H1 (cell line): ENCODE results near the gene LLGL2. TPM values are rescaled to one million over a fixed set of nuclear protein-coding genes. Genes with fewer than 3 reads are reported as not detected.

Source experiments
- CTCF ChIA-PET: fragments of 300-600 bp; sonication (Branson Sonifier 250); formaldehyde crosslinking; loops from one replicate; lab custom pipeline; 2021; ENCODE audit not compliant: partially characterized antibody; lab: Charles Lee
- POLR2A ChIA-PET: fragments of 300-600 bp; sonication (Branson Sonifier 250); formaldehyde crosslinking; loops from one replicate; lab custom pipeline; 2021; ENCODE audit warnings: inconsistent platforms; ENCODE audit not compliant: partially characterized antibody; lab: Charles Lee
- DNase-seq, 2 experiments: peaks; one replicate each; pipeline versions ENCODE4 v3.0.0 to v3.0.0-alpha.2; 2010 to 2022; ENCODE audit warnings: low spot score in 2 of 2, low read depth in 1 of 2, mixed read lengths in 1 of 2
- FAIRE-seq: peaks from 2 replicates; lab custom pipeline; 2011; peaks lifted over from hg19 to GRCh38; lab: Jason Lieb, UNC
- H2AFZ ChIP-seq: 2 replicates; pipeline ENCODE4 v1.8.1; 2012; ENCODE audit warnings: low read length, inconsistent platforms
- H2AK5ac ChIP-seq: 2 replicates; pipeline ENCODE4 v1.6.1; 2013; ENCODE audit warnings: low read depth, low read length
- H2BK120ac ChIP-seq: replicated peaks from 2 replicates; pipeline ENCODE3; 2013; ENCODE audit warnings: low read depth, low read length, inconsistent platforms
- H2BK12ac ChIP-seq: 2 replicates; pipeline ENCODE4 v1.6.1; 2013; ENCODE audit warnings: low read depth, low read length
- H2BK15ac ChIP-seq: 2 replicates; pipeline ENCODE4 v1.6.1; 2013; ENCODE audit warnings: low read length
- H2BK20ac ChIP-seq: 2 replicates; pipeline ENCODE4 v1.6.1; 2013; ENCODE audit warnings: low read length
- H2BK5ac ChIP-seq: 2 replicates; pipeline ENCODE4 v1.6.1; 2013; ENCODE audit warnings: low read depth, low read length
- H3K14ac ChIP-seq: 2 replicates; pipeline ENCODE4 v1.6.1; 2013; ENCODE audit warnings: inconsistent platforms; ENCODE audit not compliant: insufficient read length
- H3K18ac ChIP-seq: 2 replicates; pipeline ENCODE4 v1.6.1; 2013; ENCODE audit warnings: low read length; ENCODE audit errors: extremely low read depth
- H3K23ac ChIP-seq: 2 replicates; pipeline ENCODE4 v1.6.1; 2013; ENCODE audit warnings: inconsistent platforms; ENCODE audit not compliant: insufficient read length
- H3K23me2 ChIP-seq: 2 replicates; pipeline ENCODE4 v1.6.1; 2013; ENCODE audit warnings: low read depth, low read length
- H3K27ac ChIP-seq: 2 replicates; pipeline ENCODE4 v1.6.1; 2011; ENCODE audit warnings: low read depth, low read length, inconsistent platforms
- H3K27me3 ChIP-seq, 4 experiments: replicated peaks in 1 of 4; 1 replicate in 1 of 4; 2 replicates in 3 of 4; pipeline versions ENCODE4 v1.6.1 to v1.8.1; 2011 to 2013; ENCODE audit warnings: low read length in 3 of 4, mild to moderate bottlenecking in 3 of 4, inconsistent platforms in 2 of 4, mixed read lengths in 2 of 4, moderate library complexity in 1 of 4; ENCODE audit not compliant: control insufficient read depth in 3 of 4, insufficient read depth in 3 of 4; ENCODE audit errors: extremely low read depth in 1 of 4
- H3K36me3 ChIP-seq, 4 experiments: 2 replicates each; pipeline versions ENCODE4 v1.6.1 to v1.8.1; 2011 to 2013; ENCODE audit warnings: mild to moderate bottlenecking in 4 of 4, low read length in 3 of 4, moderate library complexity in 2 of 4, control low read depth in 1 of 4, inconsistent platforms in 1 of 4; ENCODE audit not compliant: insufficient read depth in 4 of 4, control insufficient read depth in 2 of 4
- H3K4ac ChIP-seq: replicated peaks from 2 replicates; pipeline ENCODE3; 2013; ENCODE audit warnings: low read length, low read depth, mixed read lengths, inconsistent platforms; ENCODE audit not compliant: insufficient read length
- H3K4me1 ChIP-seq, 4 experiments: replicated peaks in 1 of 4; 1 replicate in 1 of 4; 2 replicates in 3 of 4; pipeline versions ENCODE4 v1.6.1 to v1.8.1; 2011 to 2013; ENCODE audit warnings: low read length in 3 of 4, inconsistent platforms in 2 of 4, mixed read lengths in 1 of 4; ENCODE audit not compliant: insufficient read depth in 4 of 4, control insufficient read depth in 3 of 4
- H3K4me2 ChIP-seq, 2 experiments: 2 replicates each; pipeline versions ENCODE4 v1.6.1 to v1.8.1; 2011 to 2013; ENCODE audit warnings: low read depth in 2 of 2, low read length in 2 of 2, control low read depth in 1 of 2, inconsistent platforms in 1 of 2, mild to moderate bottlenecking in 1 of 2; ENCODE audit not compliant: insufficient read depth in 1 of 2
- H3K4me3 ChIP-seq, 4 experiments: fragments of 200-600, 300-600 bp in 1 of 4; sonication (generic), shearing (Covaris generic), sonication (Bioruptor Twin) in 1 of 4; 2 replicates each; pipeline versions ENCODE4 v1.5.1 to v1.8.1; 2011 to 2016; ENCODE audit warnings: low read length in 4 of 4, low read depth in 3 of 4, control low read depth in 2 of 4, inconsistent platforms in 2 of 4, mild to moderate bottlenecking in 2 of 4, mixed read lengths in 1 of 4, moderate library complexity in 1 of 4; ENCODE audit not compliant: insufficient read depth in 2 of 4; ENCODE audit errors: extremely low read depth in 1 of 4
- H3K56ac ChIP-seq: replicated peaks from 2 replicates; pipeline ENCODE3; 2013; ENCODE audit warnings: low read depth, mild to moderate bottlenecking, mixed read lengths, low read length, inconsistent platforms; ENCODE audit not compliant: insufficient read length
- H3K79me1 ChIP-seq: 2 replicates; pipeline ENCODE4 v1.6.1; 2013; ENCODE audit warnings: low read depth, low read length, control low read depth
- H3K79me2 ChIP-seq, 2 experiments: 2 replicates each; pipeline versions ENCODE4 v1.6.1 to v1.8.1; 2012 to 2013; ENCODE audit warnings: low read length in 2 of 2, mild to moderate bottlenecking in 2 of 2, inconsistent platforms in 1 of 2; ENCODE audit not compliant: insufficient read depth in 2 of 2, control insufficient read depth in 1 of 2
- H3K9ac ChIP-seq, 4 experiments: replicated peaks in 1 of 4; 1 replicate in 1 of 4; 2 replicates in 3 of 4; pipeline versions ENCODE4 v1.6.1 to v1.8.1; 2011 to 2013; ENCODE audit warnings: low read depth in 3 of 4, low read length in 3 of 4, control low read depth in 2 of 4, mild to moderate bottlenecking in 2 of 4, moderate library complexity in 2 of 4, inconsistent platforms in 1 of 4; ENCODE audit errors: extremely low read depth in 1 of 4
- H3K9me3 ChIP-seq, 2 experiments: 2 replicates each; pipeline versions ENCODE4 v1.6.1 to v1.8.1; 2012 to 2013; ENCODE audit warnings: mild to moderate bottlenecking in 2 of 2, moderate library complexity in 2 of 2, control low read depth in 1 of 2, inconsistent platforms in 1 of 2, low read depth in 1 of 2, low read length in 1 of 2, mixed read lengths in 1 of 2; ENCODE audit not compliant: insufficient read depth in 2 of 2
- H4K20me1 ChIP-seq, 2 experiments: replicated peaks in 1 of 2; 2 replicates each; pipeline versions ENCODE3 to v1.8.1; 2011 to 2013; ENCODE audit warnings: inconsistent platforms in 2 of 2, low read length in 2 of 2, mild to moderate bottlenecking in 1 of 2; ENCODE audit not compliant: insufficient read depth in 2 of 2, control insufficient read depth in 1 of 2
- H4K5ac ChIP-seq: 2 replicates; pipeline ENCODE4 v1.6.1; 2013; ENCODE audit warnings: low read length, low read depth, mixed read lengths, inconsistent platforms; ENCODE audit not compliant: insufficient read length
- H4K8ac ChIP-seq: 2 replicates; pipeline ENCODE4 v1.8.0; 2013; ENCODE audit warnings: mild to moderate bottlenecking, moderate library complexity, low read length, inconsistent platforms; ENCODE audit not compliant: insufficient read depth; ENCODE audit errors: extremely low read depth
- H4K91ac ChIP-seq: replicated peaks from 2 replicates; pipeline ENCODE3; 2013; ENCODE audit warnings: low read length, mixed read lengths, inconsistent platforms; ENCODE audit not compliant: insufficient read length
- CEBPB ChIP-seq: IDR thresholded peaks from 2 replicates; pipeline ENCODE4 v1.6.1; 2012; ENCODE audit warnings: low read depth, low read length
- CHD1 ChIP-seq: IDR thresholded peaks from 2 replicates; pipeline ENCODE4 v1.6.1; 2012; ENCODE audit warnings: low read depth, low read length, improper control_type of control experiment
- GABPA ChIP-seq: IDR thresholded peaks from 2 replicates; pipeline ENCODE4 v1.6.1; 2011; ENCODE audit warnings: mild to moderate bottlenecking, low read length, moderate library complexity, borderline replicate concordance; ENCODE audit not compliant: insufficient read depth
- KDM5A ChIP-seq: fragments of 200-600 bp; IDR thresholded peaks from 2 replicates; pipeline ENCODE4 v1.7.1; 2012; ENCODE audit warnings: mild to moderate bottlenecking, low read length, inconsistent platforms, mixed read lengths
- POLR2AphosphoS5 ChIP-seq: IDR thresholded peaks from 2 replicates; pipeline ENCODE4 v1.6.1; 2011; ENCODE audit warnings: low read depth, low read length
- POU5F1 ChIP-seq: IDR thresholded peaks from 2 replicates; pipeline ENCODE4 v1.6.1; 2011; ENCODE audit warnings: low read depth, mild to moderate bottlenecking, low read length, moderate library complexity
- RXRA ChIP-seq: IDR thresholded peaks from 2 replicates; pipeline ENCODE4 v1.6.1; 2011; ENCODE audit warnings: low read depth, mild to moderate bottlenecking, low read length, moderate library complexity; ENCODE audit not compliant: insufficient read depth
- SIN3A ChIP-seq, 2 experiments: IDR thresholded peaks in 1 of 2; conservative IDR thresholded peaks in 1 of 2; 2 replicates each; pipeline ENCODE4 v1.6.1; 2011 to 2012; ENCODE audit warnings: low read length in 2 of 2, improper control_type of control experiment in 1 of 2, low read depth in 1 of 2, mild to moderate bottlenecking in 1 of 2
- SP2 ChIP-seq: IDR thresholded peaks from 2 replicates; pipeline ENCODE4 v1.6.1; 2012; ENCODE audit warnings: mild to moderate bottlenecking, low read length, inconsistent platforms
- SUZ12 ChIP-seq: fragments of 200-600 bp; sonication (generic); IDR thresholded peaks from 2 replicates; pipeline ENCODE4 v1.6.1; 2012; ENCODE audit warnings: mild to moderate bottlenecking, inconsistent platforms, low read length, moderate library complexity, mixed read lengths
- WGBS, 2 experiments: shearing (Covaris generic) in 1 of 2; methylation state at CpG; one replicate each; pipeline versions ENCODE4 v1.1.6 to v1.1.7; 2013 to 2015; ENCODE audit warnings: low lambda C conversion rate in 2 of 2, mixed read lengths in 2 of 2, inconsistent platforms in 1 of 2, low coverage in 1 of 2, missing lambda C conversion rate in 1 of 2; ENCODE audit not compliant: insufficient replicate concordance in 2 of 2, insufficient coverage in 1 of 2, insufficient read length in 1 of 2; ENCODE audit errors: extremely low coverage in 1 of 2, missing lambda C conversion rate in 1 of 2; 5-methylcytosine and 5-hydroxymethylcytosine counted together
- polyA plus RNA-seq, 7 experiments: library from polyadenylated mRNA; depleted of rRNA in 3 of 7; stranded (reverse) in 5 of 7; unstranded in 2 of 7; fragments of >200 nt in 5 of 7; fragments of 200-250 nt in 2 of 7; gene quantifications; 1 replicate in 5 of 7; 2 replicates in 1 of 7; 4 replicates in 1 of 7; pipeline versions ENCODE4 v1.2.1 to v1.2.3, GENCODE V29; 2011 to 2013; ENCODE audit warnings: missing spikeins in 2 of 7, mixed read lengths in 2 of 7
- total RNA-seq: library from RNA; stranded (reverse); fragmentation: NEBNext Ultra II Directional; extraction: Animal tissue kit (Norgen Biotek cat#: 25700); gene quantifications from 2 replicates; pipeline ENCODE4 v1.2.1, GENCODE V29; 2021

Gene LLGL2
- total and polyA plus RNA-seq, 2 of the 8 experiments (the other 6 are each of a cell fraction or from before 2014, with no cell fraction given) = 64.5 to 77.1 TPM

DNA sequence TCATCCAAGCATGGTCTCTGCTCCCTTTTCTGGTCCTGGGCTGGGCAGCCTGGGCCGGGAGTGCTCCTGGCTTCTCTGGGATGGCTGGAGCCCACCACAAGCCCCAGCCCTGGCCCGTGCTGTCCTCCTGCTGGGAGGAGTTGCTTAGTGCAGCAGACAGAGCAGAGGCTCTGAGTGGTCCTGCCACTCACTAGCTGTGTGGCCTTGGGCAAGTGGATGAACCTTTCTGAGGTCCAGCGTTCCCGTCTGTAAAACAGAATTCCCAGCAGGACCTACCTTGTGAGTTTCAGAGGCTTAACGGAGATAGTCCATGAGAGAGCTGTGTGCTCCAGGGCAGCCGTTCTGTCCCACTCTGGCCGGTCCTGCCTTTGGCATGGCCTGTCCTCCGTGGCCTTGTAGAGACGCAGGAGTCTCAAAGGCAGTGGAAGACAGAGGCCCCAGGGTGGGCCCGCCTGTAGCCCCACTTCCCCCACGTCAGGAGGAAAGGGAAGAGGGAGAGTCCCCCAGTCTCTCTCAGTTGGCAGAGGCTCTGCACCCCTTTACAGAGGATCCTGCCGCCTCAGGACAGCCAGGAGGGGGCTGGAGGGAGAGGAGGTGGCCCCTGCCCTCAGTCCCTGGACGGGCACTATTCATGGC, 69.9 kb downstream of the LLGL2 start:
- no peak overlapping the region for H3K27ac ChIP-seq
- H3K56ac ChIP-seq = no peak overlapping the region
- FAIRE-seq (no peak), DNase-seq (no peak)
- H3K79me1 ChIP-seq = no peaks in the 10 kb centered on the region
- H4K8ac ChIP-seq = peak overlapping the region; percentile 51
- H3K36me3 ChIP-seq = no peaks in the 10 kb centered on the region
- no peak overlapping the region for H3K14ac ChIP-seq
- H3K4ac ChIP-seq = no peak overlapping the region
- H3K9ac ChIP-seq = no peak overlapping the region
- H3K4me2 ChIP-seq = no peak overlapping the region
- no peak overlapping the region for H2AFZ ChIP-seq
- H4K20me1 ChIP-seq = peaks cover 0 to 2% of the 10 kb centered on the region in 2 experiments
- H3K4me3 ChIP-seq = no peak overlapping the region
- no peak overlapping the region for H2BK120ac ChIP-seq
- no peak overlapping the region for H2BK20ac ChIP-seq
- WGBS, 2 experiments = 73% methylated on average over 13 of the region's 13 CpGs; no CpG with 5 or more reads in 1 of the 2 experiments
- H4K91ac ChIP-seq = no peak overlapping the region
- H2BK12ac ChIP-seq = no peak overlapping the region
- no peaks in the 10 kb centered on the region for H3K23me2 ChIP-seq
- POLR2A ChIA-PET = interaction anchor here (0.7 kb wide), 1 partner anchor 92 kb away, joined by 3 read pairs; no protein-coding TSS in a partner anchor
- H3K4me1 ChIP-seq = no peaks in the 10 kb centered on the region
- no peaks in the 10 kb centered on the region; a peak in 1 of 7 replicates for H3K27me3 ChIP-seq
- no peaks in the 10 kb centered on the region for H3K9me3 ChIP-seq
- no peak overlapping the region for H2AK5ac ChIP-seq
- no peak overlapping the region for H2BK5ac ChIP-seq
- H3K79me2 ChIP-seq = no peaks in the 10 kb centered on the region
- CTCF ChIA-PET = interaction anchor here (1.0 to 59.2 kb wide), 5 partner anchors 18 to 405 kb away, joined by 3 to 2200 read pairs (median 65); partner anchors contain the start of genes CDK3, RECQL5, SAP30BP and SMIM5
- no peak overlapping the region for H3K23ac ChIP-seq
- H3K18ac ChIP-seq = no peak overlapping the region
- no peak overlapping the region for H2BK15ac ChIP-seq
- H4K5ac ChIP-seq = no peak overlapping the region
- no peak for TF ChIP-seq POU5F1
- no peak for TF ChIP-seq RXRA
- no peak for TF ChIP-seq POLR2AphosphoS5
- TF ChIP-seq KDM5A = no peak
- TF ChIP-seq CEBPB = no peak
- no peak for TF ChIP-seq CHD1
- no peak for TF ChIP-seq GABPA
- TF ChIP-seq SUZ12 = no peak
- TF ChIP-seq SP2 = no peak
- no peak for TF ChIP-seq SIN3A (conservative IDR thresholded peaks at IDR 0.05 in 1 of 2, IDR thresholded peaks at IDR 0.05 in 1 of 2; ENCODE audit: low read depth in 1 of 2, low read length in 2 of 2)
